ENCODE measurements around the gene SPIRE1.

DNA sequence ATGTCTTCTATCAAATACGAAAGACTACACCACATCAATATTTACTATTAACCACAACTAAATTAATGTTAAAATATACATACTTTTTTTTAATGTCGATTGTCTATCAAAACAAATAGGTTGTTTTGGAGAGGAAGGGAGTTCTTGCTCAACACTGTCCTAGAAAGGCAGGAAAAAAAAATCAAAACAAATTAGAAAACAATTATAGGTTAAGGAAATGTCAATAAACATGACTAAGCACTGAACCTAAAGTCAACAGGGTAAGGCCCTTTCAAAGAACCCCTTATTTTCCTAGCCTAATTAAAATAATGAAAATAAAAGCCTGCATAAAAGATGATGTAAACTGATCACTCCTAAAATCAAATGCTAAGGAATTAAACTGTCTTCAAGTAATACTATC lies 41.8 kb upstream of the SPIRE1 start:
- TF ChIP-seq, protein P1, sequence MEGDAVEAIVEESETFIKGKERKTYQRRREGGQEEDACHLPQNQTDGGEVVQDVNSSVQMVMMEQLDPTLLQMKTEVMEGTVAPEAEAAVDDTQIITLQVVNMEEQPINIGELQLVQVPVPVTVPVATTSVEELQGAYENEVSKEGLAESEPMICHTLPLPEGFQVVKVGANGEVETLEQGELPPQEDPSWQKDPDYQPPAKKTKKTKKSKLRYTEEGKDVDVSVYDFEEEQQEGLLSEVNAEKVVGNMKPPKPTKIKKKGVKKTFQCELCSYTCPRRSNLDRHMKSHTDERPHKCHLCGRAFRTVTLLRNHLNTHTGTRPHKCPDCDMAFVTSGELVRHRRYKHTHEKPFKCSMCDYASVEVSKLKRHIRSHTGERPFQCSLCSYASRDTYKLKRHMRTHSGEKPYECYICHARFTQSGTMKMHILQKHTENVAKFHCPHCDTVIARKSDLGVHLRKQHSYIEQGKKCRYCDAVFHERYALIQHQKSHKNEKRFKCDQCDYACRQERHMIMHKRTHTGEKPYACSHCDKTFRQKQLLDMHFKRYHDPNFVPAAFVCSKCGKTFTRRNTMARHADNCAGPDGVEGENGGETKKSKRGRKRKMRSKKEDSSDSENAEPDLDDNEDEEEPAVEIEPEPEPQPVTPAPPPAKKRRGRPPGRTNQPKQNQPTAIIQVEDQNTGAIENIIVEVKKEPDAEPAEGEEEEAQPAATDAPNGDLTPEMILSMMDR (IDR thresholded peaks at IDR 0.05; ENCODE audit: low read length) = no peak
- TF ChIP-seq EZH2 (IDR thresholded peaks at IDR 0.05; ENCODE audit: borderline replicate concordance, low read length) = no peak
